ENCODE results near the gene GABRE. TPM values are rescaled to one million over a fixed set of nuclear protein-coding genes. Genes with fewer than 3 reads are reported as not detected.

Gene GABRE
- total and polyA plus RNA-seq, 2 donors (not counting 3 experiments of a cell fraction or from before 2014, with no cell fraction given) = 6.1 to 33.4 TPM

- no peaks in the 10 kb centered on the region for H4K20me1 ChIP-seq (replicated peaks; ENCODE audit: control insufficient read depth, extremely low read depth, insufficient read depth, low read length)
- dilution Hi-C loops (cut with MboI; ENCODE audit: extremely low pct_ligation_motif_present, low sequenced_read_pairs) (no loop called here), intact Hi-C loops (cut with micrococcal nuclease) (no loop called here)
- TF ChIP-seq POLR2A (IDR thresholded peaks at IDR 0.05; ENCODE audit: low read depth, low read length) (no peak), CTCF (IDR thresholded peaks at IDR 0.05; ENCODE audit: extremely low read depth in 1 of 2, insufficient read depth in 1 of 2, low read depth in 1 of 2, low read length in 2 of 2) (no peak), MYC (IDR thresholded peaks at IDR 0.05; ENCODE audit: low read depth, low read length) (no peak), POLR2AphosphoS5 (IDR thresholded peaks at IDR 0.05; ENCODE audit: insufficient read depth, low read depth, low read length) (no peak), GATA2 (IDR thresholded peaks at IDR 0.05; ENCODE audit: insufficient read depth, insufficient read length, low read depth, low read length) (no peak), MAX (IDR thresholded peaks at IDR 0.05; ENCODE audit: insufficient read depth, insufficient read length) (no peak), EZH2 (IDR thresholded peaks at IDR 0.05; ENCODE audit: borderline replicate concordance, low read depth, low read length, severe bottlenecking) (no peak), FOS (IDR thresholded peaks at IDR 0.05; ENCODE audit: borderline replicate concordance, insufficient read depth, low read length) (no peak), JUN (IDR thresholded peaks at IDR 0.05; ENCODE audit: borderline replicate concordance, insufficient read depth, insufficient read length, low read depth) (no peak)
- no peak overlapping the region for H3K9ac ChIP-seq (replicated peaks; ENCODE audit: extremely low read depth, insufficient read depth, low read length)
- no peaks in the 10 kb centered on the region for H3K4me1 ChIP-seq (ENCODE audit: control insufficient read depth, extremely low read depth, insufficient read depth, low read length)
- H3K27ac ChIP-seq (ENCODE audit: insufficient read depth, low read depth, low read length) = no peak overlapping the region
- no peak overlapping the region for H2AFZ ChIP-seq (ENCODE audit: low read depth, low read length)
- no peak overlapping the region for H3K4me2 ChIP-seq (ENCODE audit: insufficient read depth, low read length)
- DNase-seq (ENCODE audit: low read depth, low spot score) = no peak
- no peak overlapping the region for H3K4me3 ChIP-seq (replicated peaks in 1 of 3; ENCODE audit: insufficient read depth in 1 of 3, low read depth in 1 of 3, low read length in 3 of 3)
- POLR2A ChIA-PET = no interaction called here
- FAIRE-seq = no peak
- no TSS peak for BruUV-seq (replicated peaks)
- no peaks in the 10 kb centered on the region for H3K9me3 ChIP-seq (replicated peaks; ENCODE audit: control insufficient read depth, insufficient read depth, low read length)
- H3K9me1 ChIP-seq (replicated peaks; ENCODE audit: control insufficient read depth, extremely low read depth, insufficient read depth, low read length) = no peaks in the 10 kb centered on the region
- no peaks in the 10 kb centered on the region for H3K27me3 ChIP-seq (ENCODE audit: control insufficient read depth in 2 of 2, insufficient read depth in 2 of 2, low read length in 2 of 2)
- no peaks in the 10 kb centered on the region for H3K79me2 ChIP-seq (ENCODE audit: control insufficient read depth, insufficient read depth, low read length)
- CTCF ChIA-PET = no interaction called here
- no peaks in the 10 kb centered on the region for H3K36me3 ChIP-seq (ENCODE audit: control insufficient read depth in 2 of 2, extremely low read depth in 1 of 2, insufficient read depth in 2 of 2, low read length in 2 of 2)
Measured at GRCh38 chrX:151922692-151923091, 51.8 kb downstream of the GABRE start.
